Mesenchymal stem cell (in vitro differentiated cells and primary cell): ENCODE data around the gene KIAA1217.

ENCODE experiments used
- DNase-seq: peaks from one replicate; pipeline ENCODE4 v3.0.0-alpha.2; 2013
- H2AFZ ChIP-seq: one replicate; pipeline ENCODE4 v1.6.1; 2013; ENCODE audit warnings: low read depth, mild to moderate bottlenecking, control low read depth, inconsistent platforms, low read length, moderate library complexity
- H2AK5ac ChIP-seq: 2 replicates; pipeline ENCODE4 v1.6.1; 2013; ENCODE audit warnings: low read length, moderate library complexity, mild to moderate bottlenecking, inconsistent platforms; ENCODE audit not compliant: severe bottlenecking
- H2BK120ac ChIP-seq: one replicate; pipeline ENCODE4 v1.6.1; 2013; ENCODE audit warnings: low read depth, mild to moderate bottlenecking, inconsistent platforms, low read length, moderate library complexity
- H2BK12ac ChIP-seq, 2 experiments: one replicate each; pipeline ENCODE4 v1.6.1; 2013; ENCODE audit warnings: inconsistent platforms in 2 of 2, low read length in 2 of 2, mild to moderate bottlenecking in 2 of 2, moderate library complexity in 2 of 2, control low read depth in 1 of 2
- H2BK15ac ChIP-seq: one replicate; pipeline ENCODE4 v1.6.1; 2013; ENCODE audit warnings: mild to moderate bottlenecking, low read depth, inconsistent platforms; ENCODE audit not compliant: poor library complexity, severe bottlenecking
- H2BK5ac ChIP-seq: 2 replicates; pipeline ENCODE4 v1.6.1; 2013; ENCODE audit warnings: low read depth, mild to moderate bottlenecking, low read length, control low read depth, inconsistent platforms; ENCODE audit not compliant: poor library complexity, severe bottlenecking
- H3K14ac ChIP-seq, 2 experiments: one replicate each; pipeline ENCODE4 v1.6.1; 2013; ENCODE audit warnings: inconsistent platforms in 2 of 2, low read length in 2 of 2, control low read depth in 1 of 2, mild to moderate bottlenecking in 1 of 2, moderate library complexity in 1 of 2
- H3K18ac ChIP-seq, 2 experiments: one replicate each; pipeline ENCODE4 v1.6.1; 2013; ENCODE audit warnings: inconsistent platforms in 2 of 2, low read length in 2 of 2, control low read depth in 1 of 2, low read depth in 1 of 2, mild to moderate bottlenecking in 1 of 2
- H3K23ac ChIP-seq, 2 experiments: one replicate each; pipeline ENCODE4 v1.6.1; 2013; ENCODE audit warnings: inconsistent platforms in 2 of 2, low read length in 2 of 2, mild to moderate bottlenecking in 2 of 2, moderate library complexity in 2 of 2, control low read depth in 1 of 2
- H3K27ac ChIP-seq: 2 replicates; pipeline ENCODE4 v1.5.1; 2013; ENCODE audit warnings: mild to moderate bottlenecking, moderate library complexity, low read length, control low read depth, inconsistent platforms; ENCODE audit not compliant: poor library complexity, severe bottlenecking
- H3K27me3 ChIP-seq, 2 experiments: 2 replicates each; pipeline versions ENCODE4 v1.6.1 to v1.7.0; 2013; ENCODE audit warnings: low read length in 2 of 2, mild to moderate bottlenecking in 2 of 2, moderate library complexity in 2 of 2, control low read depth in 1 of 2, inconsistent platforms in 1 of 2; ENCODE audit not compliant: control insufficient read depth in 1 of 2, insufficient read depth in 1 of 2
- H3K36me3 ChIP-seq, 2 experiments: 2 replicates each; pipeline versions ENCODE4 v1.6.1 to v1.7.0; 2013; ENCODE audit warnings: low read length in 2 of 2, control low read depth in 1 of 2, inconsistent platforms in 1 of 2, low read depth in 1 of 2, mild to moderate bottlenecking in 1 of 2; ENCODE audit not compliant: insufficient read depth in 2 of 2, control insufficient read depth in 1 of 2
- H3K4ac ChIP-seq, 2 experiments: one replicate each; pipeline ENCODE4 v1.6.1; 2013; ENCODE audit warnings: inconsistent platforms in 2 of 2, low read length in 2 of 2, mild to moderate bottlenecking in 2 of 2, moderate library complexity in 2 of 2, control low read depth in 1 of 2, low read depth in 1 of 2
- H3K4me1 ChIP-seq: 2 replicates; pipeline ENCODE4 v1.6.1; 2013; ENCODE audit warnings: low read depth, low read length, control low read depth; ENCODE audit not compliant: control insufficient read depth, insufficient read depth
- H3K4me2 ChIP-seq: 2 replicates; pipeline ENCODE4 v1.6.1; 2013; ENCODE audit warnings: low read length, mild to moderate bottlenecking, inconsistent platforms; ENCODE audit not compliant: poor library complexity, severe bottlenecking
- H3K4me3 ChIP-seq, 2 experiments: 2 replicates each; pipeline versions ENCODE4 v1.5.1 to v1.7.0; 2013; ENCODE audit warnings: low read length in 2 of 2, mild to moderate bottlenecking in 2 of 2, control low read depth in 1 of 2, low read depth in 1 of 2; ENCODE audit not compliant: insufficient read depth in 1 of 2
- H3K79me1 ChIP-seq: replicated peaks from 2 replicates; pipeline ENCODE4 v1.6.1; 2013; ENCODE audit warnings: mild to moderate bottlenecking, control low read depth, low read length, inconsistent platforms; ENCODE audit not compliant: poor library complexity, severe bottlenecking
- H3K9ac ChIP-seq: 2 replicates; pipeline ENCODE4 v1.7.0; 2013; ENCODE audit warnings: mild to moderate bottlenecking, low read length, moderate library complexity
- H3K9me3 ChIP-seq: 2 replicates; pipeline ENCODE4 v1.7.0; 2013; ENCODE audit warnings: mild to moderate bottlenecking, low read length; ENCODE audit not compliant: control insufficient read depth
- H4K8ac ChIP-seq: one replicate; pipeline ENCODE4 v1.6.1; 2013; ENCODE audit warnings: inconsistent platforms, mild to moderate bottlenecking, low read length, moderate library complexity
- H4K91ac ChIP-seq: one replicate; pipeline ENCODE4 v1.6.1; 2013; ENCODE audit warnings: mild to moderate bottlenecking, low read length, inconsistent platforms
- WGBS: methylation state at CpG from one replicate; pipeline ENCODE4 v1.1.7; 2013; ENCODE audit warnings: mixed read lengths; 5-methylcytosine and 5-hydroxymethylcytosine counted together

The KIAA1217 gene

DNA sequence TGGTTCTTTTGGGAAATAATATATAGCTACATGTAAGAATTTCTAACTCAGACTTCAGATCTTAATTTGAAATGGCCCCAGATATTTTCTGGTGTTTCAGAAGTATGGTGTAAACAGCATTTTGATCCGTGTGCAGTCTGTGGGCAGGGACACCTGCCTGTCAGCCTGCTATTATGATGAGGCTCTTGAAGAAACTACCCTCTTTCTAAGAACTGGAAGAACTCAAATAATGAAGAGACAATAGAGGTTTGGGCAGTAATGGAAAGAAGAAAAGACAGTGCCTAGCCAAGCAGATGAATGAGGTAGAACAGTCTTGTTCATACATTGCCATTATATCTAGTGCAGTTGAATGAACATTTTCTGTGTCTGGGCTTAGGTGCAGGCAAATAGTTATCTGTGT lies 258.2 kb downstream of the KIAA1217 start:
- Histone ChIP-seq H3K14ac (no peak overlapping the region), H3K79me1 (peaks cover 10% of the 10 kb centered on the region), H3K4me1 (peaks cover 20% of the 10 kb centered on the region), H2BK120ac (no peak overlapping the region), H3K9me3 (no peaks in the 10 kb centered on the region), H3K9ac (peak overlapping the region; percentile 87), H2BK5ac (no peak overlapping the region), H3K23ac (no peak overlapping the region), H3K4me2 (peak overlapping the region; percentile 69), H3K27ac (no peak overlapping the region), H2BK15ac (no peak overlapping the region), H2AK5ac (no peak overlapping the region), H3K36me3 (peaks cover 0 to 10% of the 10 kb centered on the region in 2 experiments), H3K4me3 (peak overlapping the region in 1 of 2 experiments; percentile 80), H3K27me3 (no peaks in the 10 kb centered on the region), H3K18ac (no peak overlapping the region), H3K4ac (no peak overlapping the region), H2AFZ (no peak overlapping the region), H4K8ac (no peak overlapping the region), H2BK12ac (no peak overlapping the region), H4K91ac (no peak overlapping the region)
- 80% methylated on average over 1 of the region's 1 CpG for WGBS
- no peak for DNase-seq

DNA sequence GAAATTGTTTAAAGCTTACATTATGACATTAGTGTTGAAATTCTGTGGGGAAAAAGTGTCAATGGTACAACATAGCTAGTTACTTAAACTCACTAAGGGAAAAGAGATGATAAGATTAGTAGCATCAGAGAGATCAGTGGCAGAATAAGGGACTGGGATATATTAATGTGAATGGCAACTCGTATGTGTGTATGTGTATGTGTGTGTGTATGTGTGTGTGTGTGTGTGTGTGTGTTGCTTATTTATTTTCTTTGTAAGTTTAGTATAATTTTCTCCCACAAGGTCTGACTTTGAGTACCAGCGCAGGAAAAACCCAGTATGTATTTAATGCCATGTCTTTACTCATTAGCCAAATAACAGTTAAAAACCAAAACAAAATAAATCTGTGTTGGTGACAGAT lies 258.7 kb downstream of the KIAA1217 start:
- H3K18ac ChIP-seq: no peak overlapping the region
- no peak overlapping the region for H2BK120ac ChIP-seq
- no peak overlapping the region for H3K14ac ChIP-seq
- peaks cover 0 to 11% of the 10 kb centered on the region in 2 experiments for H3K36me3 ChIP-seq
- peak overlapping the region in 1 of 2 experiments; percentile 80 for H3K4me3 ChIP-seq
- peak overlapping the region; percentile 87 for H3K9ac ChIP-seq
- no peaks in the 10 kb centered on the region for H3K27me3 ChIP-seq
- no peaks in the 10 kb centered on the region for H3K9me3 ChIP-seq
- DNase-seq: peak; percentile 24
- H2BK15ac ChIP-seq: no peak overlapping the region
- no peak overlapping the region for H2BK5ac ChIP-seq
- WGBS: 71% methylated on average over 1 of the region's 2 CpGs
- no peak overlapping the region for H2BK12ac ChIP-seq
- H3K4me2 ChIP-seq: peak overlapping the region; percentile 37
- H3K27ac ChIP-seq: no peak overlapping the region
- H2AFZ ChIP-seq: no peak overlapping the region
- H2AK5ac ChIP-seq: no peak overlapping the region
- no peak overlapping the region for H4K8ac ChIP-seq
- peaks cover 19% of the 10 kb centered on the region for H3K4me1 ChIP-seq
- no peak overlapping the region for H3K23ac ChIP-seq
- no peak overlapping the region for H4K91ac ChIP-seq
- peaks cover 13% of the 10 kb centered on the region for H3K79me1 ChIP-seq
- no peak overlapping the region for H3K4ac ChIP-seq

DNA sequence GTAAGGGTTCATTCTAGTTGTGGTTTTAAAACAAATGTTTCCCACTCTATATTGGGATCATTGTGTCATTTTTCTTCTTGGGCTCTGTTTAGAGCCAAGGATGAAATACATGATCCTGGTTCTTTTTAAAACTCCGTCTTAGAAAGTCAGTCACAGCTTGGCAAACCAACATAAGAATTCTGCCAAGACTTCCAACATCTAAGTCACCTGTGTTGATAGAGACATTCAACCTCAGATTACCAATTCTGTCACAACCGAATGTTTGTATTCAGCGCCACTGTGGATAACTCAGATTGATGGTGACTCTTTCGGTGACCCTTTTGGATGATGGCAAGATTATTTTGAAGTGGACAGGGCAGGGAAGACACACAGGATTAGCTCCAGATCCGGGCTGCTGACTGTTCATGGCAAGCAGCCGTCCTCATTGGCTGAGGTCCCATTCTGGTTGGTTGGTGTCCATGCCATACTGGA lies 259.4 kb downstream of the KIAA1217 start:
- no peak overlapping the region for H4K8ac ChIP-seq
- H3K27ac ChIP-seq: no peak overlapping the region
- H2BK15ac ChIP-seq: no peak overlapping the region
- no peak overlapping the region for H4K91ac ChIP-seq
- H2BK120ac ChIP-seq: no peak overlapping the region
- H3K27me3 ChIP-seq: no peaks in the 10 kb centered on the region
- no peak overlapping the region for H3K4ac ChIP-seq
- H2BK5ac ChIP-seq: no peak overlapping the region
- no peak overlapping the region for H3K18ac ChIP-seq
- 96% methylated on average over 6 of the region's 6 CpGs for WGBS
- H3K79me1 ChIP-seq: peaks cover 19% of the 10 kb centered on the region
- no peak overlapping the region for H2BK12ac ChIP-seq
- peak overlapping the region; percentile 2 for H2AK5ac ChIP-seq
- H2AFZ ChIP-seq: no peak overlapping the region
- H3K4me3 ChIP-seq: peak overlapping the region in 1 of 2 experiments; percentile 80
- H3K23ac ChIP-seq: no peak overlapping the region
- peaks cover 19% of the 10 kb centered on the region for H3K4me1 ChIP-seq
- H3K36me3 ChIP-seq: peaks cover 3 to 18% of the 10 kb centered on the region in 2 experiments
- no peak overlapping the region for H3K14ac ChIP-seq
- peak overlapping the region; percentile 37 for H3K4me2 ChIP-seq
- H3K9ac ChIP-seq: peak overlapping the region; percentile 87
- DNase-seq: no peak
- H3K9me3 ChIP-seq: no peaks in the 10 kb centered on the region

DNA sequence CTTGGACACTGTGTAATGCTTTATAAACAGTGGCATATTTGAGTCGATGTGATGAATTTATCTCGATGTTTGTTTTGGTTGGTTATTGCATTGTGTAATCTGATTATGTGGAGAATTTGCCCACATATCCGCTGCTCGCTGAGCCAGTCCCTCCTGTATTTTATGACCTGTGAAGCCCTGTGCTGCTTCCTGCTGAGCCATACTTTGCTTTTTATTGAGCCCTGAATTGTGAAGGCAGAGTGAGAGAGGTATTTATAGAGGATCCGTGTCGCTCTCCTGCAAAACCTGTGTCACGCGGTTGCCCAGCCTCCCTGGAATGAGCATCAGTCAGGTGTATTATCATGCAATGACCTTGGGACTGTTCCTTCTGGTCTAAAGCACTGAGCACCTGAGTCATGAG lies 261.1 kb downstream of the KIAA1217 start:
- no peak overlapping the region for H4K8ac ChIP-seq
- H2BK15ac ChIP-seq: no peak overlapping the region
- no peak overlapping the region for H3K4me3 ChIP-seq
- no peak overlapping the region for H2AK5ac ChIP-seq
- peaks cover 11 to 35% of the 10 kb centered on the region in 2 experiments for H3K36me3 ChIP-seq
- H2BK5ac ChIP-seq: no peak overlapping the region
- no peaks in the 10 kb centered on the region for H3K27me3 ChIP-seq
- DNase-seq: no peak
- H3K9me3 ChIP-seq: no peaks in the 10 kb centered on the region
- H2AFZ ChIP-seq: no peak overlapping the region
- H3K4me2 ChIP-seq: peak overlapping the region; percentile 5
- H4K91ac ChIP-seq: no peak overlapping the region
- H3K27ac ChIP-seq: peak overlapping the region; percentile 20
- H3K18ac ChIP-seq: no peak overlapping the region
- 90% methylated on average over 8 of the region's 8 CpGs for WGBS
- no peak overlapping the region for H3K23ac ChIP-seq
- no peak overlapping the region for H3K4ac ChIP-seq
- peak overlapping the region in 1 of 2 experiments; percentile 35 for H3K14ac ChIP-seq
- peaks cover 12% of the 10 kb centered on the region for H3K4me1 ChIP-seq
- H2BK120ac ChIP-seq: no peak overlapping the region
- H2BK12ac ChIP-seq: no peak overlapping the region
- no peak overlapping the region for H3K9ac ChIP-seq
- peaks cover 26% of the 10 kb centered on the region for H3K79me1 ChIP-seq
